NT2/D1 (cell line): ENCODE results near the gene PTPRN2.

Experiments used
- DNase-seq: peaks from one replicate; pipeline ENCODE4 v3.0.0-alpha.2; 2011; ENCODE audit warnings: low read depth, low spot score
- H3K27me3 ChIP-seq: 2 replicates; pipeline ENCODE4 v1.6.0; 2011; ENCODE audit warnings: mild to moderate bottlenecking; ENCODE audit not compliant: insufficient read length, insufficient read depth
- H3K36me3 ChIP-seq: 2 replicates; pipeline ENCODE4 v1.6.1; 2011; ENCODE audit warnings: mild to moderate bottlenecking, low read length, mixed read lengths; ENCODE audit not compliant: insufficient read depth, insufficient read length
- H3K4me1 ChIP-seq: 2 replicates; pipeline ENCODE4 v1.5.1; 2011; ENCODE audit not compliant: insufficient read depth, insufficient read length
- H3K4me3 ChIP-seq: 2 replicates; pipeline ENCODE4 v1.5.1; 2011; ENCODE audit warnings: low read depth; ENCODE audit not compliant: insufficient read length
- H3K9ac ChIP-seq: 2 replicates; pipeline ENCODE4 v1.6.0; 2011; ENCODE audit warnings: low read depth; ENCODE audit not compliant: insufficient read length
- H3K9me3 ChIP-seq: 2 replicates; pipeline ENCODE4 v1.5.1; 2011; ENCODE audit warnings: mild to moderate bottlenecking, low read length; ENCODE audit not compliant: insufficient read depth
- SUZ12 ChIP-seq: IDR thresholded peaks from 2 replicates; pipeline ENCODE4 v1.6.1; 2011; ENCODE audit not compliant: insufficient read length, insufficient read depth; ENCODE audit errors: extremely low read depth
- YY1 ChIP-seq: IDR thresholded peaks from 2 replicates; pipeline ENCODE4 v1.6.1; 2011; ENCODE audit not compliant: insufficient read length, insufficient read depth
- ZNF274 ChIP-seq: IDR thresholded peaks from 2 replicates; pipeline ENCODE4 v1.6.1; 2011; ENCODE audit warnings: mild to moderate bottlenecking, low read depth, low read length

Gene PTPRN2

DNA sequence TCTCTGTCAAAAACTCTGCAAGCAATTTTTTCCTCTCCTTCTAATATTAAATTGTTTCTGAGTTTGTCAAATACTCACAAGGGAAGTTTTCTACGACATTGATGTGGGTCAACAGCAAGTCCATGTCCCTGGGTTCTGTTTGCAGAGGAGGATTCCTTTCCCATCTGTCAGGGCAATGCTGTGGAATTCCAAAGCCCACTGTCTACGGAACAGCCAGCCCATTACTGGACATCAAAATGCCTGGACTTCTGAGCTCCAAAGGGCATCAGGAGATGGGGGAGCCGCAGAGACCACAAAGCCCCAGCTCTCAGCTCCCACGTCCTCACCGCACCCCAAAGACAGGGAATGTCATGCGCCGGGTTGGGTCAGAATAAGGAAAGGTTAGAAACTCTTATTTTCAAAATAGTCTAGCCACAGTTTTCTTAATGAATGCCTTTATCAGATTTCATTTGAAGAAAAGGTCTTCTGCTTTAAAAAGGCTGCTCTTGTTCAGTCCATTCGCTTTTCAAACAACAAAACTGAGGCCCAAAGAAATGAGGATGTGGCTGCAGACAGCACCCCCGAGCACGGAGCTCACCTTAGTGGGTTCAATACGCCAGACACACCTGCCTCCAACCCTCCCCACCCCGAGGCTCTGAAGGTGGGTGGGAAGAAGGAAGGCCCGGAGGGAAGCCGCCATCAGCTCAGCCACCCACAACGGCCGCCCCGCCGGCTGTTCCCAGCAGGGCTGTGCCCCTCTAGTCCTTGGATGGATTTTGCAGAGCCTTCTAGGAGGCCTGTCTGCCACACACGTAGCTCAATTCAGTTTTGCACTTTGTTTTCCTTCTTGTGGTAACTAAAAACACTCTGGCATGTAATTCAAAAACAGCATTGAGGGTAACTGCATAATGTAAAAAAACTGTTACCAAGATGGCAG, 44.7 kb downstream of the PTPRN2 start:
- DNase-seq, result no peak
- Histone ChIP-seq H3K36me3 (no peaks in the 10 kb centered on the region), H3K4me1 (no peaks in the 10 kb centered on the region), H3K4me3 (no peak overlapping the region), H3K9ac (no peak overlapping the region), H3K9me3 (no peaks in the 10 kb centered on the region), H3K27me3 (no peaks in the 10 kb centered on the region)
- no peak for TF ChIP-seq SUZ12
- no peak for TF ChIP-seq YY1
- TF ChIP-seq ZNF274, result no peak

GRCh38 chr7:158541346-158542010, 46.1 kb downstream of the PTPRN2 start:
- DNase-seq, result no peak
- Histone ChIP-seq H3K36me3 (no peaks in the 10 kb centered on the region), H3K9ac (no peak overlapping the region), H3K4me3 (no peak overlapping the region), H3K9me3 (no peaks in the 10 kb centered on the region), H3K27me3 (no peaks in the 10 kb centered on the region), H3K4me1 (peaks cover 2% of the 10 kb centered on the region)
- TF ChIP-seq SUZ12, result no peak
- TF ChIP-seq ZNF274, result no peak
- no peak for TF ChIP-seq YY1

DNA sequence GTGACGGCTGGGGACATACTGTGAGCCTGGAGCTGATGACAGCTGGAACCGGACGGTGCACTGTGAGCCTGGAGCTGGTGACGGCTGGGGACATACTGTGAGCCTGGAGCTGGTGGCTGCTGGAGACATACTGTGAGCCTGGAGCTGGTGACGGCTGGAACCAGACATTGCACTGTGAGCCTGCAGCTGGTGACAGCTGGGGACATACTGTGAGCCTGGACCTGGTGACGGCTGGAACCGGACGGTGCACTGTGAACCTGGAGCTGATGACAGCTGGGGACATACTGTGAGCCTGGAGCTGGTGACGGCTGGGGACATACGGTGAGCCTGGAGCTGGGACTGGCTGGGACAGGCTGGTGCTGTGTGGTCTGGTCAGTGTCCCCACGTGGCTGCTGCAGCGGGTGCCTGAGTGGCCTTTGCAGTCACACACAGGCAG, 47.9 kb downstream of the PTPRN2 start:
- no peak for TF ChIP-seq YY1
- TF ChIP-seq ZNF274, result no peak
- TF ChIP-seq SUZ12, result no peak
- Histone ChIP-seq H3K4me3 (no peak overlapping the region), H3K27me3 (no peaks in the 10 kb centered on the region), H3K4me1 (peaks cover 2% of the 10 kb centered on the region), H3K9ac (no peak overlapping the region), H3K36me3 (no peaks in the 10 kb centered on the region), H3K9me3 (no peaks in the 10 kb centered on the region)
- DNase-seq, result no peak

GRCh38 chr7:158538156-158538946, 49.3 kb downstream of the PTPRN2 start:
- H3K4me3 ChIP-seq, result no peak overlapping the region
- no peaks in the 10 kb centered on the region for H3K27me3 ChIP-seq
- H3K4me1 ChIP-seq, result peaks cover 2% of the 10 kb centered on the region
- no peak for TF ChIP-seq YY1
- no peak for TF ChIP-seq ZNF274
- no peak for TF ChIP-seq SUZ12
- no peak for DNase-seq
- peaks cover 6% of the 10 kb centered on the region; the same call in 1 of the 2 replicates for H3K9me3 ChIP-seq
- no peaks in the 10 kb centered on the region for H3K36me3 ChIP-seq
- H3K9ac ChIP-seq, result no peak overlapping the region

DNA sequence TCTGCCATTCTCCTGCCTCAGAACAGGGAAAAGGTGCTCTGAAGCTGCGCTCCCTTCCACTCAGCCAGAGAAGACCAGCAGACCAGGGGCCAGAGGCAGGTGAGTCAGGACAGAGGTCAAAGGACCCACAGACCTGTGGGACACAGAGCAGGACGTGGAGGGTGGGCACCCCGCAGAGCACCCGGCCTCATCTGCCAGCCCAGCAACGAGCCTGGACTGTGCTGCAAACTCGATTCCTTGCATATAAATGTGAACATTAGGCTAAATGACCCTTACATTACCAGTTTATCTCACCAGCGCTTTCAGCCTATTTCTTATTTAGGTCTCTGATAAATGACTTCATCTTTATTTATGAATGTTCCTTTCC, 50.1 kb downstream of the PTPRN2 start:
- TF ChIP-seq ZNF274 (no peak), YY1 (no peak), SUZ12 (no peak)
- DNase-seq, result no peak
- H3K36me3 ChIP-seq, result no peaks in the 10 kb centered on the region
- no peak overlapping the region for H3K9ac ChIP-seq
- no peaks in the 10 kb centered on the region for H3K27me3 ChIP-seq
- peaks cover 6% of the 10 kb centered on the region; the same call in 1 of the 2 replicates for H3K9me3 ChIP-seq
- no peak overlapping the region for H3K4me3 ChIP-seq
- H3K4me1 ChIP-seq, result peaks cover 2% of the 10 kb centered on the region

GRCh38 chr7:158536871-158537515, 50.6 kb downstream of the PTPRN2 start:
- Histone ChIP-seq H3K27me3 (no peaks in the 10 kb centered on the region), H3K36me3 (no peaks in the 10 kb centered on the region), H3K4me3 (no peak overlapping the region), H3K4me1 (peaks cover 2% of the 10 kb centered on the region), H3K9ac (no peak overlapping the region), H3K9me3 (peaks cover 6% of the 10 kb centered on the region; the same call in 1 of the 2 replicates)
- TF ChIP-seq YY1 (no peak), SUZ12 (no peak), ZNF274 (no peak)
- DNase-seq, result no peak
